ENCODE results near the gene HS3ST4.
"Not testable (repeated sequence)": the region's sequence is repeated elsewhere in the genome, so short reads cannot be mapped to it uniquely, and the experiment has no call there.

Gene HS3ST4

GRCh38 chr16:25996052-25996451 lies 304.3 kb downstream of the HS3ST4 start:
- no peak for DNase-seq (ENCODE audit: low read depth)

- DNase-seq (ENCODE audit: low read depth) = no peak
Measured at GRCh38 chr16:26005336-26005735, 313.6 kb downstream of the HS3ST4 start.

GRCh38 chr16:26012376-26012775 lies 320.6 kb downstream of the HS3ST4 start:
- no peak for DNase-seq (ENCODE audit: low read depth)

GRCh38 chr16:26015776-26016175 lies 324.0 kb downstream of the HS3ST4 start:
- no peak for DNase-seq (ENCODE audit: low read depth)

GRCh38 chr16:26016989-26017388 lies 325.2 kb downstream of the HS3ST4 start:
- DNase-seq (ENCODE audit: low read depth) = no peak

- no peak for DNase-seq (ENCODE audit: low read depth)
Measured at GRCh38 chr16:26019381-26020242, 327.9 kb downstream of the HS3ST4 start.

- no peak for DNase-seq (ENCODE audit: low read depth)
Measured at GRCh38 chr16:26026709-26027450, 335.1 kb downstream of the HS3ST4 start.

- no peak for DNase-seq (ENCODE audit: low read depth)
Measured at GRCh38 chr16:26031286-26031685, 339.5 kb downstream of the HS3ST4 start.

GRCh38 chr16:26032661-26033060 lies 340.9 kb downstream of the HS3ST4 start:
- DNase-seq (ENCODE audit: low read depth) = not testable (repeated sequence)

GRCh38 chr16:26041952-26042668 lies 350.4 kb downstream of the HS3ST4 start:
- no peak for DNase-seq (ENCODE audit: low read depth)

- DNase-seq (ENCODE audit: low read depth) = no peak
Measured at GRCh38 chr16:26050472-26050871, 358.7 kb downstream of the HS3ST4 start.

GRCh38 chr16:26051063-26051462 lies 359.3 kb downstream of the HS3ST4 start:
- no peak for DNase-seq (ENCODE audit: low read depth)

GRCh38 chr16:26053889-26054288 lies 362.1 kb downstream of the HS3ST4 start:
- DNase-seq (ENCODE audit: low read depth) = no peak

- no peak for DNase-seq (ENCODE audit: low read depth)
Measured at GRCh38 chr16:26058326-26058725, 366.6 kb downstream of the HS3ST4 start.

- no peak for DNase-seq (ENCODE audit: low read depth)
Measured at GRCh38 chr16:26070302-26071100, 378.7 kb downstream of the HS3ST4 start.

- DNase-seq (ENCODE audit: low read depth) = no peak
Measured at GRCh38 chr16:26071101-26071866, 379.5 kb downstream of the HS3ST4 start.

- no peak for DNase-seq (ENCODE audit: low read depth)
Measured at GRCh38 chr16:26078716-26079355, 387.1 kb downstream of the HS3ST4 start.

GRCh38 chr16:26087091-26087490 lies 395.3 kb downstream of the HS3ST4 start:
- DNase-seq (ENCODE audit: low read depth) = no peak

GRCh38 chr16:26091511-26091910 lies 399.8 kb downstream of the HS3ST4 start:
- DNase-seq (ENCODE audit: low read depth) = no peak

GRCh38 chr16:26098206-26098605 lies 406.4 kb downstream of the HS3ST4 start:
- not testable (repeated sequence) for DNase-seq (ENCODE audit: low read depth)

Measured in T-helper 22 cell (primary cell).